ENCODE results near the gene GNB2. TPM values are rescaled to one million over a fixed set of nuclear protein-coding genes. Genes with fewer than 3 reads are reported as not detected.

The GNB2 gene
- total and polyA plus RNA-seq, 2 of the 13 experiments (the other 11 are each of a cell fraction or from before 2014, with no cell fraction given), result 48.3 to 67.1 TPM

- TF ChIP-seq HIC2 (CRISPR knock-in tag; IDR thresholded peaks at IDR 0.05; ENCODE audit: low read depth) (no peak), NFATC3 (CRISPR knock-in tag; IDR thresholded peaks at IDR 0.05) (no peak), ZBTB40 (IDR thresholded peaks at IDR 0.05) (no peak), ZBTB40 (CRISPR knock-in tag; IDR thresholded peaks at IDR 0.05) (no peak), ZSCAN12 (CRISPR knock-in tag; IDR thresholded peaks at IDR 0.05) (no peak), ZFP91 (CRISPR knock-in tag; IDR thresholded peaks at IDR 0.05; ENCODE audit: borderline replicate concordance) (peak; percentile 1; the same call in 1 of the 2 replicates), TOE1 (CRISPR knock-in tag; IDR thresholded peaks at IDR 0.05) (no peak), POLR2A (IDR thresholded peaks at IDR 0.05; ENCODE audit: insufficient read depth in 1 of 2, low read depth in 2 of 2, low read length in 2 of 2) (no peak; a peak in 1 of 4 replicates), ZNF891 (CRISPR knock-in tag; IDR thresholded peaks at IDR 0.05) (0 out of 2 replicates have a peak, but pooled peaks have one; percentile 40), NFKB2 (CRISPR knock-in tag; IDR thresholded peaks at IDR 0.05; ENCODE audit: borderline replicate concordance) (no peak), ZSCAN25 (CRISPR knock-in tag; IDR thresholded peaks at IDR 0.05) (no peak), ZFP1 (CRISPR knock-in tag; IDR thresholded peaks at IDR 0.05) (no peak), MIXL1 (CRISPR knock-in tag; IDR thresholded peaks at IDR 0.05) (no peak), ZFX (CRISPR knock-in tag; IDR thresholded peaks at IDR 0.05; ENCODE audit: low read depth) (0 out of 2 replicates have a peak, but pooled peaks have one; percentile 4), HES4 (CRISPR knock-in tag; IDR thresholded peaks at IDR 0.05; ENCODE audit: borderline replicate concordance) (no peak), ZNF773 (CRISPR knock-in tag; IDR thresholded peaks at IDR 0.05; ENCODE audit: borderline replicate concordance) (no peak)
- TF ChIP-seq, protein P1, sequence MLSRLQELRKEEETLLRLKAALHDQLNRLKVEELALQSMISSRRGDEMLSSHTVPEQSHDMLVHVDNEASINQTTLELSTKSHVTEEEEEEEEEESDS (CRISPR knock-in tag; IDR thresholded peaks at IDR 0.05; ENCODE audit: borderline replicate concordance), result no peak
- TF ChIP-seq, protein P2, sequence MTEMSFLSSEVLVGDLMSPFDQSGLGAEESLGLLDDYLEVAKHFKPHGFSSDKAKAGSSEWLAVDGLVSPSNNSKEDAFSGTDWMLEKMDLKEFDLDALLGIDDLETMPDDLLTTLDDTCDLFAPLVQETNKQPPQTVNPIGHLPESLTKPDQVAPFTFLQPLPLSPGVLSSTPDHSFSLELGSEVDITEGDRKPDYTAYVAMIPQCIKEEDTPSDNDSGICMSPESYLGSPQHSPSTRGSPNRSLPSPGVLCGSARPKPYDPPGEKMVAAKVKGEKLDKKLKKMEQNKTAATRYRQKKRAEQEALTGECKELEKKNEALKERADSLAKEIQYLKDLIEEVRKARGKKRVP (CRISPR knock-in tag; IDR thresholded peaks at IDR 0.05), result no peak
Observed at GRCh38 chr7:100720279-100720670, 46.7 kb downstream of the GNB2 start, which contains the start of gene EPO (continued).
